GM23248 (cell line): Measurements from ENCODE around the gene JPT2. TPM values are rescaled to one million over a fixed set of nuclear protein-coding genes. Genes with fewer than 3 reads are reported as not detected.
"Not testable (repeated sequence)": the region's sequence is repeated elsewhere in the genome, so short reads cannot be mapped to it uniquely, and the experiment has no call there.

ENCODE experiments used
- DNase-seq: peaks from one replicate; pipeline ENCODE4 v3.0.0-alpha.2; 2015
- H2AFZ ChIP-seq: fragments of 200-600 bp; sonication (generic); 2 replicates; pipeline ENCODE4 v1.6.1; 2016; ENCODE audit warnings: antibody characterized with exemption
- H3F3A ChIP-seq: fragments of 200-600 bp; sonication (generic); 2 replicates; pipeline ENCODE4 v1.6.1; 2016; ENCODE audit warnings: mild to moderate bottlenecking, antibody characterized with exemption, mixed run types; ENCODE audit not compliant: insufficient read depth
- H3K27ac ChIP-seq: fragments of 200-600 bp; sonication (generic); 2 replicates; pipeline ENCODE4 v1.5.1; 2016; ENCODE audit warnings: mild to moderate bottlenecking
- H3K27me3 ChIP-seq: fragments of 200-600 bp; sonication (generic); replicated peaks from 2 replicates; pipeline ENCODE4 v1.6.1; 2016; ENCODE audit warnings: mild to moderate bottlenecking; ENCODE audit not compliant: insufficient read depth
- H3K36me3 ChIP-seq: fragments of 200-600 bp; sonication (generic); 2 replicates; pipeline ENCODE4 v1.6.1; 2016; ENCODE audit warnings: low read depth, mild to moderate bottlenecking
- H3K4me1 ChIP-seq: fragments of 200-600 bp; sonication (generic); 2 replicates; pipeline ENCODE4 v1.6.1; 2016; ENCODE audit warnings: mild to moderate bottlenecking; ENCODE audit not compliant: insufficient read depth
- H3K4me2 ChIP-seq: fragments of 200-600 bp; sonication (generic); one replicate; pipeline ENCODE4 v1.6.1; 2016; ENCODE audit warnings: mild to moderate bottlenecking; ENCODE audit not compliant: unreplicated experiment
- H3K4me3 ChIP-seq: fragments of 200-600 bp; sonication (generic); 2 replicates; pipeline ENCODE4 v1.5.1; 2016; ENCODE audit warnings: mild to moderate bottlenecking
- H3K79me2 ChIP-seq: fragments of 200-600 bp; sonication (generic); 2 replicates; pipeline ENCODE4 v1.6.1; 2016; ENCODE audit warnings: mild to moderate bottlenecking; ENCODE audit not compliant: insufficient read depth
- H3K9ac ChIP-seq: fragments of 200-600 bp; sonication (generic); 2 replicates; pipeline ENCODE4 v1.6.1; 2016; ENCODE audit warnings: mild to moderate bottlenecking
- H3K9me2 ChIP-seq: fragments of 200-600 bp; sonication (generic); 2 replicates; pipeline ENCODE4 v1.6.1; 2016; ENCODE audit warnings: mixed run types, mild to moderate bottlenecking, moderate library complexity; ENCODE audit not compliant: insufficient read depth
- H3K9me3 ChIP-seq: fragments of 200-600 bp; sonication (generic); one replicate; pipeline ENCODE4 v1.6.1; 2017; ENCODE audit warnings: low read depth
- H4K20me1 ChIP-seq: fragments of 200-600 bp; sonication (generic); 2 replicates; pipeline ENCODE4 v1.6.0; 2016; ENCODE audit not compliant: insufficient read depth
- EZH2 ChIP-seq: fragments of 200-600 bp; sonication (generic); IDR thresholded peaks from 2 replicates; pipeline ENCODE4 v1.6.1; 2018; ENCODE audit warnings: antibody characterized with exemption, mild to moderate bottlenecking; ENCODE audit not compliant: insufficient read depth, poor library complexity, severe bottlenecking
- EZH2phosphoT487 ChIP-seq: fragments of 200-600 bp; sonication (generic); IDR thresholded peaks from 2 replicates; pipeline ENCODE4 v1.6.1; 2018; ENCODE audit warnings: antibody characterized with exemption, moderate library complexity, mild to moderate bottlenecking, low read depth; ENCODE audit not compliant: insufficient read depth
- WGBS, 2 experiments: methylation state at CpG; one replicate each; pipeline ENCODE4 v1.1.6; 2015 to 2017; ENCODE audit warnings: low lambda C conversion rate in 2 of 2, low coverage in 1 of 2; ENCODE audit errors: missing lambda C conversion rate in 2 of 2; 5-methylcytosine and 5-hydroxymethylcytosine counted together
- in situ Hi-C: fragments of 300-500 bp; cut with MboI; formaldehyde crosslinking; loops from 2 replicates; pipeline ENCODE4 v1.15.0; 2020
- polyA plus RNA-seq: library from polyadenylated mRNA; unstranded; fragments of >200 nt; fragmentation: Nextera tagmentation; extraction: Ambion mirVana; gene quantifications from 2 replicates; pipeline ENCODE4 v1.2.1, GENCODE V29; 2016
- total RNA-seq: library from RNA; depleted of rRNA; stranded (reverse); fragments of >200 nt; shearing (Covaris generic); gene quantifications from 2 replicates; pipeline ENCODE4 v1.2.3, GENCODE V29; 2014

Gene JPT2
- total and polyA plus RNA-seq, 2 experiments from 2014 or later: 8.0 to 51.8 TPM

- H3K9me2 ChIP-seq: no peaks in the 10 kb centered on the region
- H3K4me1 ChIP-seq: no peaks in the 10 kb centered on the region
- H3K27ac ChIP-seq: no peak overlapping the region
- H3K9ac ChIP-seq: no peak overlapping the region
- H3K9me3 ChIP-seq: no peaks in the 10 kb centered on the region
- in situ Hi-C loops: no loop called here
- H3K4me2 ChIP-seq: no peak overlapping the region
- peaks cover under 1% of the 10 kb centered on the region; the same call in 1 of the 2 replicates for H4K20me1 ChIP-seq
- no peaks in the 10 kb centered on the region for H3K27me3 ChIP-seq
- WGBS, 2 experiments: 98 to 99% methylated on average over 17 to 18 of the region's 18 CpGs
- TF ChIP-seq EZH2phosphoT487 (no peak), EZH2 (no peak)
- DNase-seq: no peak
- H3F3A ChIP-seq: no peaks in the 10 kb centered on the region
- no peak overlapping the region for H3K4me3 ChIP-seq
- H3K36me3 ChIP-seq: no peaks in the 10 kb centered on the region; the same call in 1 of the 2 replicates
- peaks cover 41% of the 10 kb centered on the region for H3K79me2 ChIP-seq
- no peak overlapping the region for H2AFZ ChIP-seq
Observed at GRCh38 chr16:1729026-1729425, 50.9 kb downstream of the JPT2 start.

DNA sequence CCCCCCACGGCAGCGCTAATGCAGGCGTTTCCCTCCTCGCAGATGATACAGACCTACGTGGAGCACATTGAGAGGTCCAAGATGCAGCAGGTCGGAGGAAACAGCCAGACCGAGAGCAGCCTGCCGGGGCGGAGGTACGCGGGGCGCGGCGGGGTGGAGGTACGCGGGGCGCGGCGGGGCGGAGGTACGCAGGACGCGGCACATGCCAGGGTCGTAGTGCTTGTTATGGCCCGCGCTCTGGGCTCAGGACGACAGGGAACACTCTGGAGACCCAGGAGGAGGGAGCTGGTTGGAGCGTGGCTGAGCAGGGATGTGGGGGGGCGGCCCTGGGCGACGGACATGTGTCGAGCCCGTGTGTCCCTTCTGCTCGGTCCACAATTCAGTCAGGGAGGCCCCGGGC, 51.4 kb downstream of the JPT2 start:
- no peaks in the 10 kb centered on the region for H3F3A ChIP-seq
- H3K36me3 ChIP-seq: no peaks in the 10 kb centered on the region; the same call in 1 of the 2 replicates
- no peak for TF ChIP-seq EZH2phosphoT487
- no peak for TF ChIP-seq EZH2
- no peak overlapping the region for H3K4me3 ChIP-seq
- no peak for DNase-seq
- H2AFZ ChIP-seq: no peak overlapping the region
- H3K27me3 ChIP-seq: no peaks in the 10 kb centered on the region
- 92 to 93% methylated on average over 18 to 35 of the region's 35 CpGs for WGBS, 2 experiments
- in situ Hi-C loops: no loop called here
- no peaks in the 10 kb centered on the region for H3K4me1 ChIP-seq
- H3K9me3 ChIP-seq: no peaks in the 10 kb centered on the region
- no peak overlapping the region for H3K9ac ChIP-seq
- H3K4me2 ChIP-seq: no peak overlapping the region
- no peak overlapping the region for H3K27ac ChIP-seq
- H4K20me1 ChIP-seq: no peaks in the 10 kb centered on the region
- no peaks in the 10 kb centered on the region for H3K9me2 ChIP-seq
- peaks cover 37% of the 10 kb centered on the region for H3K79me2 ChIP-seq

GRCh38 chr16:1731073-1731472, 53.0 kb downstream of the JPT2 start:
- Histone ChIP-seq H3K27me3 (no peaks in the 10 kb centered on the region), H3K9ac (no peak overlapping the region), H3K27ac (no peak overlapping the region), H3K4me1 (no peaks in the 10 kb centered on the region), H3K4me3 (no peak overlapping the region), H3K36me3 (no peaks in the 10 kb centered on the region; the same call in 1 of the 2 replicates), H4K20me1 (no peaks in the 10 kb centered on the region), H3K4me2 (no peak overlapping the region), H3K9me2 (no peaks in the 10 kb centered on the region), H3K79me2 (peaks cover 21% of the 10 kb centered on the region), H3K9me3 (no peaks in the 10 kb centered on the region), H2AFZ (no peak overlapping the region), H3F3A (peaks cover 10% of the 10 kb centered on the region; the same call in 1 of the 2 replicates)
- no peak for DNase-seq
- in situ Hi-C loops: no loop called here
- TF ChIP-seq EZH2phosphoT487 (no peak), EZH2 (no peak)
- 96% methylated on average over 7 of the region's 7 CpGs for WGBS, 2 experiments

DNA sequence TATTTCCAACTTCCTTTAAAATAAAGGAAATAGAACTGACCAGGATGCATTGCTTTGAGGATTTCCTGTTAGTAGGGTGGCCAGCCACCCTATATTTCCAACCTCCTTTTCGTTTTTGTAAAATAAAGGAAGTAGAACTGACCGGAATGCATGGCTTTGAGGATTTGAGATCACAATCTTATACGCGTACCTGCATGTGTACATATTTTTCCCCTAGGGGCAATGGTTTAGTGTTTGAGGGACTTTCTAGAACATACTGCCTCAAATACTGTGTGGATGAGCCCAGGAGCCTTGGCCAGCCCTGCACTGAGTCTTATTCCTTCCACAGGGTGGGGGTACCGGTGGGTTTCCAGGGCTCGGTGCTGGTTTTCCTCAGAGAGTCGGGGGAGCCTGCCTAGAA, 53.5 kb downstream of the JPT2 start:
- WGBS, 2 experiments: 77 to 79% methylated on average over 7 of the region's 7 CpGs
- peaks cover 10% of the 10 kb centered on the region; the same call in 1 of the 2 replicates for H3F3A ChIP-seq
- H3K79me2 ChIP-seq: peaks cover 15% of the 10 kb centered on the region
- no peaks in the 10 kb centered on the region for H3K9me3 ChIP-seq
- H3K4me3 ChIP-seq: no peak overlapping the region
- no peaks in the 10 kb centered on the region for H3K27me3 ChIP-seq
- TF ChIP-seq EZH2phosphoT487 (no peak), EZH2 (no peak)
- H3K9ac ChIP-seq: no peak overlapping the region
- no peaks in the 10 kb centered on the region for H3K4me1 ChIP-seq
- DNase-seq: no peak
- no peaks in the 10 kb centered on the region for H3K9me2 ChIP-seq
- no peak overlapping the region for H3K27ac ChIP-seq
- in situ Hi-C loops: no loop called here
- H3K36me3 ChIP-seq: no peaks in the 10 kb centered on the region; the same call in 1 of the 2 replicates
- H3K4me2 ChIP-seq: no peak overlapping the region
- no peaks in the 10 kb centered on the region for H4K20me1 ChIP-seq
- no peak overlapping the region for H2AFZ ChIP-seq

DNA sequence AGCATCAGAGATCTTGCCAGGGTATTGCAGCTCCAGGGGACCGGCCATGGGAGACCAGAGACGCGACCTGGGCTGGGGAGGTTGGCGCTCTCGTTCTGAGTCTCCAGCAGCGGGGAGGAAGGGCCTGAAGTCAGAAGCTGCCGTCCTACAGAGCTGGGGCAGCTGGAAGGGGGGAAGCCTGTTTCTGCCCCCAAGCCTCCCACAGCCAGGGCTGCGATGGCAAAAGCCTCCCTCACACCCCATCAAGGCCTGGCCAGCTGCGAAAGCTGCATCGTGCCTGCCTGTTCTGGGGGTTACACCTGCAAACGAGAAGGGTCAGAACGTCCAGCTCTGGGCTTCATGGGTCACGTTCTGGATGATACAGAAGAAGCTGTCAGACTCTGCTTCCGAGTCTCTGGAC, 54.0 kb downstream of the JPT2 start:
- 87 to 88% methylated on average over 14 of the region's 14 CpGs for WGBS, 2 experiments
- no peaks in the 10 kb centered on the region for H3K27me3 ChIP-seq
- peaks cover 11% of the 10 kb centered on the region for H3K79me2 ChIP-seq
- no peaks in the 10 kb centered on the region; the same call in 1 of the 2 replicates for H3K36me3 ChIP-seq
- no peaks in the 10 kb centered on the region for H4K20me1 ChIP-seq
- no peaks in the 10 kb centered on the region for H3K4me1 ChIP-seq
- no peak overlapping the region for H3K9ac ChIP-seq
- no peak overlapping the region for H3K27ac ChIP-seq
- H3F3A ChIP-seq: peaks cover 10% of the 10 kb centered on the region; the same call in 1 of the 2 replicates
- no peaks in the 10 kb centered on the region for H3K9me3 ChIP-seq
- H3K4me3 ChIP-seq: no peak overlapping the region
- in situ Hi-C loops: no loop called here
- H3K4me2 ChIP-seq: no peak overlapping the region
- TF ChIP-seq EZH2phosphoT487 (no peak), EZH2 (no peak)
- H3K9me2 ChIP-seq: no peaks in the 10 kb centered on the region
- H2AFZ ChIP-seq: no peak overlapping the region
- DNase-seq: no peak

DNA sequence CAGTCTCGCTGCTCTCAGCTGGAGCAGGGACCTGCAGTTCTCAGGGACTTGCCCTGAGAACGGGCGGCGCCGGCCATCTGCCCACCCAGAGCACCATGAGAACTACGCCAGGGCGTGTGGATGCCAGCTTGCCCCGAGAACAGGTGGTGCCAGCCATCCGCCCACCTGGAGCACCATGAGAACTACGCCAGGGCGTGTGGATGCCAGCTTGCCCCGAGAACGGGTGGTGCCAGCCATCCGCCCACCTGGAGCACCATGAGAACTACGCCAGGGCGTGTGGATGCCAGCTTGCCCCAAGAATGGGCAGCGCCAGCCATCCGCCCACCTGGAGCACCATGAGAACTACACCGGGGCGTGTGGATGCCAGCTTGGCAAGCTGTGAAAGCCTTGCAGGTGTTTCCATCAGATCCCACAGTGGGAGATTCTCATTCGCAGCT, 54.5 kb downstream of the JPT2 start:
- H3K4me2 ChIP-seq, H2AFZ ChIP-seq, H3K27me3 ChIP-seq, H3K36me3 ChIP-seq, H3F3A ChIP-seq, H3K79me2 ChIP-seq, H4K20me1 ChIP-seq, H3K4me1 ChIP-seq, DNase-seq, H3K9me3 ChIP-seq, H3K9me2 ChIP-seq, H3K9ac ChIP-seq, in situ Hi-C loops, H3K4me3 ChIP-seq, H3K27ac ChIP-seq: not testable (repeated sequence)
- WGBS, 2 experiments: 96 to 98% methylated on average over 16 to 21 of the region's 21 CpGs
